ENCODE measurements around the gene SHFL.

Gene SHFL

DNA sequence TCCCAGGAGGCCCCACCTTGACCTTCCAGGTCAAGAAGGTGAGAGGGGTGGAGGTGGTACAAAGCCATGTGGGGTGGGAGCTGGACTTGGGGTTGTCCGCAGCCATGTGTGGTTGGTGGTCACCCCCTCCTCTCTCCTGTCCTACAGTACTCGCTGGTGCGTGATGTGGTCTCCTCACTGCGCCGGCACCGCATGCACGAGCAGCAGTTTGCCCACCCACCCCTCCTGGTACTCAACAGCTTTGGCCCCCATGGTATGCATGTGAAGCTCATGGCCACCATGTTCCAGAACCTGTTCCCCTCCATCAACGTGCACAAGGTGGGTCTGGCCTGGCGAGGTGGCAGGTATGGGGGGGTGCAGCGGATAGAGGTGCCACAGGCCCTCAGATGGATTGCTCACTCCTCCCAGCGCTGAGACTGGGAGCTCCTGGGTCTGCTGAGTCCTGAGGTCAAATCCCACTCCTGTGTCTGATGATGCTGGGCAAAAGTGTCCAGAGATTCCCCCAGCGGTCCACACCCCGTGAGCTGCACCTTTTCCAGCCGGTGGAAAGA lies 21.8 kb downstream of the SHFL start:
- FAIRE-seq, result no peak
- DNase-seq (ENCODE audit: low spot score), result no peak

DNA sequence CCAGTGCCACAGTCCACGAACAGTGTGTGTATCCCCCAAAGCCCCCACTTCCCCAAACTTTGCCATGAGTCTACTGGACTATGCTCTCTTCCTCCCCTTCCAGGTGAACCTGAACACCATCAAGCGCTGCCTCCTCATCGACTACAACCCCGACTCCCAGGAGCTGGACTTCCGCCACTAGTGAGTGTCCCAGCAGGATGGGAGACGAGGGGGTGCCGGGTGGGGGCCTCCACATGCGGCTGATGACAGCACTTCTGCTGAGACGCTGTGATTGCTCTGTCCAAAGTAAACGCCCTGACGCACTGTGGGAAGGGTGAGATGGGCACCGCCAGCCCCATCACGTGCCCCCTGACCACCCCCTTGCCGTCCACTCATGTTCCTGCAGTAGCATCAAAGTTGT lies 23.4 kb downstream of the SHFL start:
- FAIRE-seq, result no peak
- no peak for DNase-seq (ENCODE audit: low spot score)

DNA sequence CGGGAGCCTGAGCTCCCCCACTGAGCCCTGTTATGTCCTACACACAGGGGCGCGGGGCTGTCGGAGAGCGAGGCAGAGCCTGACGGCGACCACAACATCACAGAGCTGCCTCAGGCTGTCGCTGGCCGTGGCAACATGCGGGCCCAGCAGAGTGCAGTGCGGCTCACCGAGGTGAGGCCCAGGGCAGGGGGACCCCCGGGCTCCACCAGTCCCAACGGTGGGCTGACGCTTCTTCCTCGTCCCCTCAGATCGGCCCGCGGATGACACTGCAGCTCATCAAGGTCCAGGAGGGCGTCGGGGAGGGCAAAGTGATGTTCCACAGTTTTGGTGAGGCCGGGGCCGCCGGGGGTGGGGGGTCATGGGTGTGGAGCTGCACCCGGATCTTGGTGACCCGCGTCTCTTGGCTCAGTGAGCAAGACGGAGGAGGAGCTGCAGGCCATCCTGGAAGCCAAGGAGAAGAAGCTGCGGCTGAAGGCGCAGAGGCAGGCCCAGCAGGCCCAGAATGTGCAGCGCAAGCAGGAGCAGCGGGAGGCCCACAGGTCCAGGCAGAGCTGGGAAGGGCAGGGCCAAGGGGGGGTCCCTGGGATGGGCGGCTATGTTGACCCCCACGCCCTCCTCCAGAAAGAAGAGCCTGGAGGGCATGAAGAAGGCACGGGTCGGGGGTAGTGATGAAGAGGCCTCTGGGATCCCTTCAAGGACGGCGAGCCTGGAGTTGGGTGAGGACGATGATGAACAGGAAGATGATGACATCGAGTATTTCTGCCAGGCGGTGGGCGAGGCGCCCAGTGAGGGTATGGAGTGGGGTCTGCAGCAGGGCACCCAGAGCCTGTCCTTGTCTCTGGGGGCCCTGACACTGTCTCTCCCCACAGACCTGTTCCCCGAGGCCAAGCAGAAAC lies 24.2 kb downstream of the SHFL start:
- no peak for FAIRE-seq
- DNase-seq (ENCODE audit: low spot score), result no peak

DNA sequence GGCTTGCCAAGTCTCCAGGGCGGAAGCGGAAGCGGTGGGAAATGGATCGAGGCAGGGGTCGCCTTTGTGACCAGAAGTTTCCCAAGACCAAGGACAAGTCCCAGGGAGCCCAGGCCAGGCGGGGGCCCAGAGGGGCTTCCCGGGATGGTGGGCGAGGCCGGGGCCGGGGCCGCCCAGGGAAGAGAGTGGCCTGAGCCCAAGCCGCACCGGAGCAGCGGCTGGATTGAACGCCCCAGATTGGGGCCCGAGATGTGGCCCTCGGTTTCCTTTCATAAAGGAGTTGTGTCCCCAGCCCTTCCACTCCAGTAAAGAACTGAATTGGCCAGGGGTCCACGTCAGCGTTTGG lies 24.8 kb downstream of the SHFL start:
- no peak for DNase-seq (ENCODE audit: low spot score)

DNA sequence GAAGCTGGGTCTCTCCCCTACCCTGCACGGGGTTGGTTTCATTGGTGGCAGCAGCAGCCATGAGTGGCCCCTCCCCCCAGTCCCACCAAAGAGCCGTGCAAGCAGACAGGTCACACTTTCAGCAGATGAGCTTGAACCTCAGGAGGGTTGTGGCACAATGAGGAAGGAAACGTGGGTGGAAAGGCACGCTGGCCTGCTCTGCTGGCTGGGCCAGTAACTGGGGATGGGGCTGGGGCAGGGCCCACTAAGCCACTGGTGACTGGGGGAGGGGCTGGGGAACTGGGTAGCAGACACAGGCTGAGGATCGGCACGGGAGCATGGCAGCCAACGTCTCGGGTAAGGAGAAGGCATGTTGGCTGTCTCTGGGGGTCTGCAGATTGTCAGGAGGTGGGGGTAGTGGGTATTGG lies 25.3 kb downstream of the SHFL start, which contains the start of gene P2RY11:
Gene P2RY11 (plus strand): TSS at position 289 of the 407 bp plus-strand sequence. CDS start 29 bp downstream, at position 318.
- no peak for FAIRE-seq
- no peak for DNase-seq (ENCODE audit: low spot score)

More for the DNA sequence above, 24.8 kb downstream of the SHFL start:
- FAIRE-seq, result no peak

DNA sequence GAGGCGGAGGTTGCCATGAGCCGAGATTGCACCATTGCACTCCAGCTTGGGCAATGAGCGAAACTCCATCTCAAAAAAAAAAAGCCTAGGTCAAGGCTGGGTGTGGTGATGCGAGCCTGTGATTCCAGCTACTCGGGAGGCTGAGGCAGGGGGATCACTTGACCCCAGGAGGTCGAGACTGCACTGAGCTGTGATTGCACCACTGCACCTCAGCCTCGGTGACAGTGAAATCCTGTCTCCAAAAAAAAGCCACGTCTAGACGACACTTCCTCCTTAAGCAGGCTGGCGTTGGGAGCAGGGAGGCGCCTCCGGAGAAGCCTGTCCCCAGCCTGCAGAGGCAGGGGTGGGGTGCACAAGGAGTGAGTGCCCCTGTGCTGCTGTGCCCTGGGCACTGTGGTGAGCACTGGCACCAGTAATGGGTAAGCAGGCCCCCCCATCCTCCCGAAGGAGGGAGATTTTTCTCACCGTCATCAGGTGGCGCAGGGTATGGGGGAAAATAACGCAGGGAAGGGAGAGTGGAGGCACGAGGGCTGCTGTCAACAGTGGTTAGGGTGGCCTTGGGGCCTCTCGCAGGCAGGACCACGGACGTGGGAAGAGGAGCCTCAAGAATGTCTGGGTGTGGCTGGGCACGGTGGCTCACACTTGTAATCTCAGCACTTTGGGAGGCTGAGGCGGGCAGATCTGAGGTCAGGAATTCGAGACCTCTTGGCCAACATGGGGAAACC lies 26.1 kb downstream of the SHFL start:
- no peak for DNase-seq (ENCODE audit: low spot score)
- no peak for FAIRE-seq

DNA sequence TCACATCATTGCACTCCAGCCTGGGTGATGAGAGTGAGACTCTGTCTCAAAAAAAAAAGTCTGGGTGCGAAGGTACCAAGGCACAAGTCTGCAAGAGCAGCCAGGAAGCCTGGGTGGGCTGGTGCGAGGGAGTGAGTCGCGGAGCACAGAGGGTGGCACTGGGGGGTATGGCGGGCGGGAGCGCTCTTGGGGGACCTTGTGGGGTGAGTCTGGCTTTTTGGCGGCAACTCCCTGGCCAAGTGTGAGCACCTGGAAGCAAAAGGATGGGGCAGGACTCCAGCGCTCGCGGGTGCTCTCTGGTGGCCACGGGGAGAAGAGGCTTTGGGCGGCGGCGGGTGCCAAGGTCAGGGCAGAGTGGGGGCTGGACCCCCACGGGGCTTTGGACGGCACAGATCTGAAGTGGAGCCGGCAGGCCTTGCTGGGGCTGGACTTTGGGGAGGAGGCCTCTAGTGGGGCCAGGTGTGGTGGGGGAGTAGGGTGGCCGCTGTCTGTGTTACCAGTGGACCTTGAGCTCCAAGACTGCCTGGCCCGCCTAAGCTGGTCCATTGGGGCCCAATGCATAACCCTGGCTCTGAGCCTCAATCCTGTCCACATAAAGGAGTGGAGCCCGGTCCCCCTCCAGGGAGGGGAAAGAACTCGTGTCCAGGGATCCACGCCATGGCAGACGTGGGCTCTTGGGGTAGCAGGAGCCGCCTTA lies 26.9 kb downstream of the SHFL start:
- DNase-seq (ENCODE audit: low spot score) (no peak), FAIRE-seq (no peak)

DNA sequence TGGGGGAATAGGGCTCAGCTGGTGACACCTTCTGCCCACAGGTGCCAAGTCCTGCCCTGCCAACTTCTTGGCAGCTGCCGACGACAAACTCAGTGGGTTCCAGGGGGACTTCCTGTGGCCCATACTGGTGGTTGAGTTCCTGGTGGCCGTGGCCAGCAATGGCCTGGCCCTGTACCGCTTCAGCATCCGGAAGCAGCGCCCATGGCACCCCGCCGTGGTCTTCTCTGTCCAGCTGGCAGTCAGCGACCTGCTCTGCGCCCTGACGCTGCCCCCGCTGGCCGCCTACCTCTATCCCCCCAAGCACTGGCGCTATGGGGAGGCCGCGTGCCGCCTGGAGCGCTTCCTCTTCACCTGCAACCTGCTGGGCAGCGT lies 27.5 kb downstream of the SHFL start:
- no peak for DNase-seq (ENCODE audit: low spot score)
- FAIRE-seq, result no peak

DNA sequence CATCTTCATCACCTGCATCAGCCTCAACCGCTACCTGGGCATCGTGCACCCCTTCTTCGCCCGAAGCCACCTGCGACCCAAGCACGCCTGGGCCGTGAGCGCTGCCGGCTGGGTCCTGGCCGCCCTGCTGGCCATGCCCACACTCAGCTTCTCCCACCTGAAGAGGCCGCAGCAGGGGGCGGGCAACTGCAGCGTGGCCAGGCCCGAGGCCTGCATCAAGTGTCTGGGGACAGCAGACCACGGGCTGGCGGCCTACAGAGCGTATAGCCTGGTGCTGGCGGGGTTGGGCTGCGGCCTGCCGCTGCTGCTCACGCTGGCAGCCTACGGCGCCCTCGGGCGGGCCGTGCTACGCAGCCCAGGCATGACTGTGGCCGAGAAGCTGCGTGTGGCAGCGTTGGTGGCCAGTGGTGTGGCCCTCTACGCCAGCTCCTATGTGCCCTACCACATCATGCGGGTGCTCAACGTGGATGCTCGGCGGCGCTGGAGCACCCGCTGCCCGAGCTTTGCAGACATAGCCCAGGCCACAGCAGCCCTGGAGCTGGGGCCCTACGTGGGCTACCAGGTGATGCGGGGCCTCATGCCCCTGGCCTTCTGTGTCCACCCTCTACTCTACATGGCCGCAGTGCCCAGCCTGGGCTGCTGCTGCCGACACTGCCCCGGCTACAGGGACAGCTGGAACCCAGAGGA lies 28.0 kb downstream of the SHFL start:
- FAIRE-seq (no peak), DNase-seq (ENCODE audit: low spot score) (no peak)

DNA sequence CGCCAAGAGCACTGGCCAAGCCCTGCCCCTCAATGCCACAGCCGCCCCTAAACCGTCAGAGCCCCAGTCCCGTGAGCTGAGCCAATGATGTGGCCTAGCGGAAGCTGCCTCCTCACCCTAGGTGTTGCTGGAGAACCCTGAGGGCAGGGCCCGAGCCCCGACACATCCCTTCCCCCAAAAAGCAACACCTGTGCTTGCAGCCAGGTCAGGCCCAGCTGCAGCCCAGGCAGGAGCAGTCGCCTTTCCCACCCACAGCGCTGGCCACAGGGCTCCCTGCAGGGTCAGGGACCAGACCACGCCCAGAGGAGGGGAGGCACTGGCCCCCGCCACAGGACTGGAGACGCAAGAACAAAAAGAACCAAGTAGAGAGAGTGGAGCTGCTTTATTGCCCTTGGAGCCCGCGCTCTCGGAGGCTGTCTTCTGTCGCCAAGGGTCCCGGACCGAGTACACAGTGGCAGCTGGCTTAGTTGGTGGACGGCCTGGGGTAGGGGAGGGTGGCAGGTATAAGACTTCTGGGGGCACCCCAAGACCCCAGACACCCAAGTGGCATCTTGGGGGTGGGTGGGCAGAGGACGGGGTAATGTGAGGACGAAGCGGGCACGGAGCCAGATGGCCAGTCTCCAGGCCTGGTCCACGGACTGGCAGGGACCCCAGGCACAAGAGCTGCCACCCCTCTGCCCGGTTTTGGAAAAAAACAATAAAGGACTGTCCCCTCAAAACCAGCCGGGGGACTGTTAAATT lies 28.7 kb downstream of the SHFL start:
- FAIRE-seq, result no peak
- no peak for DNase-seq (ENCODE audit: low spot score)

DNA sequence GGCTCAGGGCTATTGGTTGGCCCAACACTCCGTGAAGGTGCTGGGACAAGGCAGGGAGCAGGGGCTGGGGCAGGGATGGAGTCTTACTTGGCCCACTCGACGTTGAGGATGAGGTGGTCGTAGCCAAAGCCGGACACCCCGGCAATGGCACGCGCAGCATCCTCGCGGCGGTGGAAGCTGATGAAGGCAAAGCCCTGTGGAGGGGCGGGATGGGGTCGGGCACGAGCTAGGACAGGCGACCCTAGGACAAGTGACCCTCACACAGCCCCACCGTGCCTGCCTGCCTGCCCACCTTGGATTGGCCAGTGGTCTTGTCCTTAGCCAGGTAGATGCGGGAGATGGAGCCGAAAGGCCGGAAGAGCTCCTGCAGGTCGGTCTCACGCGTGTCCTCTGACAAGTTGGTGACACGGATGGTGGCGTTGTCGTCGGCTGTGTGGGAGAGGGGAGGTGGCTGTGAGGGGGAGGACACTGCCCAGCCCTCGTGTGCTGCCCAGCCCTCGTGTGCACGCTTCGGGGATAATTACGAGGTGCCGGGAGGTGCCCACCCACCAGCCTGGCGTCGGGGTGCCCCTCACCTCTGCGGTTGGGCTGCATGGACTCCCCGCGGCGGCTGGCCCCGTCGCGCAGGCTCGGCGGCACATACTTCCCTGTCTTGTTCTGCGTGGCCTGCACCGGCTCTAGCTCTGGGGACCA lies 29.4 kb downstream of the SHFL start:
- no peak for DNase-seq (ENCODE audit: low spot score)

DNA sequence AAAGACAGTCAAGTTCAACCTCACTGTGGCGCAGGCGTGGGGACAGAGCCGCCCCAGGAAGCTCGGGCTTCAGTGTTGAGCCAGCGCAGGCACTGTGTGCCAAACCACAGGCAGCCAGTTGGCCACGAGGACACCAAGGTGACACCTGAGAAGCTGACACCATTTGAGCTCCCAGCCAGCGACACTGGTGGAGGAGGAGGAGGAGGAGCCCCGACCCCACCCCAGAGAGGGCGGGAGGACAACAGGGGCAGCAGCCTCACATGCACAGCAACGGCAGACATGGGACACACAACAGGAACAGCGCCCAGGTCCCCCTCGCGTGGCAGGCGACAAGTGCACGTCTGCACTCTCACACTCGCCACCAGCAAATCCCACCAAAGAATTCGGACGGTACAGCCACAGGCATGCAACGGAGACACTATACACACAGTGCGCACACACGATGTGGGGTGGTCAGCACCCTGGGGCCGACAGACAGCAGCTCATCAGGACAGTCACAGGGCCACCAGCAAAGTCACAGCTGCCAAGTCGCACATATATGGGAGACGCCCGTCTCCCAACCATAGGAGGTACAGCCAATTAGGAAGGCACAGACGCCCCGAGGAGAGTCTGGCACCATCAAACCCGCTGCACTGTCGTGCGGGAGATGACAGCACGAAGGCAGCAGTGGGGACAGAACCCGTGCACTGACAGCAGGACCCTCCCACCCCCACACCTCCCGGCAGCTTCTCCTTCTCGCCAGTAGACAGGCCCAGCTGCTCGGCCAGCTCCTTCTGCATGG lies 30.2 kb downstream of the SHFL start:
- DNase-seq (ENCODE audit: low spot score) (no peak), FAIRE-seq (no peak)

More for the DNA sequence above, 29.4 kb downstream of the SHFL start:
- no peak for FAIRE-seq

DNA sequence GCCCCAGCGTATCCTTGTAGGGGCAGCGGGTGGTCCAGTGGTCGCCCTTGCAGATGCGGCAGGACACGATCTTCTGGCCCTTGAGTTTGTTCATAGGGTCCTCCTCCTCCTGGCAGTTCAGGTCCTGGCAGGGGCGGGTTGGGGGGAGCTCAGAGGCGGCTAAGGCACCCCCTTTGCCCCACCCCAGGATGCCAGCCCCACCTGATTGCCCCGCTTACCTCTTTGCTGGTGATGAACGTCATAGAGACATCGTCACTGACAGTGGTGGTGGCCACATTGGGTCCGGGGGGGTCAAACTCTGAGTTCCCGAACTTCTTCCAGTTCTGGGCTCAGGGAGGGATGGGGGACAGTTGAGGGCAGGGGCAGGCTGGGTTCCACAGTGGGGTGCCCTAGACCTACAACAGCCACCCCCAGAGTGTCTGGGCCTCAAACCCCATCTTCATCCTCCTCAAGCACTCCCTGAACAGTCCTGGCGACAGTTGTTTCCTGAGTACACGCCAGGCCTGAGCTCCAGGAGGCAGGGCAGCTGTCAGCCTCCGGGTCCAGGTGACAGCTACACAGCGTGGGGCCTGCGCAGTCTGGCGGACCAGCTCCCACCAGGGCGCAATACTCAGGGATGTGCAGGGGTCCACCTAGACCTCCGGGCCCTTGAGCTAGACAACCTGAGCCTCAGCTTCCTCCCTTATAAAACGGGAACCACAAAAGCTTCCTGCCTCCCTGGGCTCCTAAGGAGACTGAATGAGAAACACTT lies 30.9 kb downstream of the SHFL start:
- FAIRE-seq (no peak), DNase-seq (ENCODE audit: low spot score) (no peak)

DNA sequence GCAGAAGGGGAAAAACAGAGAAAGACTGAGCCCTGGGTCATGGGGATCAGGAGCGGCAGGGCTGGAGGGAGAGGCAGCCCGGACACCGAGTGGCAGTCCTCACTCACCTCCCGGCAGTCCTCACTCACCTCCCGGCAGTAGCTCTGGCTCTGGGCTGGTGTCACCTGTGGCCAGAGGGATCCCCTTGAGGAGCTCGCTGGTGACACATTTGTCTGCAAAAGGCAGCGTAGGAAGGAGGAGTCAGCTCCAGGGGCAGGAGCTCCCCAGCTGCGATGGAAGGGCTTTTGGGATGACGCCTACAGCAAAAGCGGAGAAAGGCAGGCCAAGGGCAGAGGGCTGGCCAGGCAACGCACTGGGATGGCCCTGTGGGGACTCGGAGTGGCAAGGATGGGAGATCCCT lies 32.8 kb downstream of the SHFL start:
- no peak for DNase-seq (ENCODE audit: low spot score)
- no peak for FAIRE-seq

DNA sequence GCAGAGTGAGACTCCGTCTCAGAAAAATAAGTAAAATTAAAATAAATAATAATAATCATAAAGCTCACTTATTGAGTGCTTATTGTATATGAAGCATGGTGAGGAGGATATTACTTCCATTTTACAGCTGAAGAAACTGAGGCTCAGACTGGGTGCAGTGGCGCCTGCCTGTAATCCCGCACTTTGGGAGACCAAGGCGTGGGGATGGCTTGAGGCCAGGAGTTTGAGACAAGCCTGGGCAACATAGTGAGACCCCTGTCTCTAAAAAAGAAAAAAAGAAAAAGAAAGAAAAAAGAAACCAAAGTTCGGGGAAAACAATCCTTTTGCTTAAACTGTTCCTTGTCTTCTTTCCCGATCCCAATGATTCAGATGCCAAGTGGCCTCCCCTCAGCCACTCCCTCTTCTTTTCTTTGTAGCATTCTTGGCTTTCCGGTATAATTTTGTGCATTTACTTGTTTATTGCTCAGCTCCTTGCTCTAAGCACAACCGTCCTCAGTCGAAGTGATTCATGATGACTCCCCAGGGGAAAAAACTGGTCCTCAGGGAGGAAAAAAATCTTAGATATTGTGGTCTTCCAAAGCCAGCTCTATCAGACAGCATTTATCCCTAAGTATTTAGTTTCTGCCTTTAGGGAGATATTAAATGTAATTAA lies 34.5 kb downstream of the SHFL start:
- DNase-seq (ENCODE audit: low spot score) (peak; percentile 45), FAIRE-seq (no peak)

DNA sequence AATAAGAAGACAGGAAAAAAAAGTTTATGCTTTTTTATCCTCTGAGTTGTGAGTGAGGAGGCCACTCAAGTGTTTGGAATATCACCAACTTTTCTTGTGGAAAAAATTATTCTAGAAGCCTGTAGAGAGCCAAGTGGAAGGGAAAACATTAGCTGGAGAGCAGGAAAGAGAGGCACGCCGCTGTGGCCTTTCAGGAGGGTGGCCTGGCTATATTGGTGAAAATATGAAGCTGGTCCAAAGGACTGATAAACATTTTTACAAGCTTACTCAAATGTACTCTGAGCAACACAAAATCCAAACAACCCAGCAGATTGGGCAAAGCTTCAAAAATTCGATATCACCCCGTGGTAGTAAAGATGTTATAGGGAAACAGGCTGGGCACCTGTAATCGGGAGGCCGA lies 35.9 kb downstream of the SHFL start:
- no peak for FAIRE-seq
- no peak for DNase-seq (ENCODE audit: low spot score)

DNA sequence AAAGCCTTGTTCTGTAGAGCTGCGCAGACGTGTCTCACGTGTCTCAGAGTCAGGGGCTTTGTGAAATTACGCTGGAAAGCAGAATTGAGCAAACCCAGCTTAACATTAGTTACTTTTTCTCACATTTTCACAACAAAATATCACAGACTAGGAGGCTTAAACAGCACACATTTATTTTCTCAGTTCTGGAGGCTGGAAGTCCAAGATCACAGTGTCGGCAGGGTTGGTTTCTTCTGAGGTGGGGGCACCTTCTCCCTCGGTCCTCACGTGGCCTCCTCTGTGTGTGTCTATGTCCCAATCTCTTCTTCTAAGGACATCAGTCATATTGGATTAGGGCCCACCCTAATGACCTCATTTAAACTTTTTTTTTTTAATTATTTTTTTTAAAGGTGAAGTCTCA lies 38.3 kb downstream of the SHFL start:
- FAIRE-seq (no peak), DNase-seq (ENCODE audit: low spot score) (no peak)

DNA sequence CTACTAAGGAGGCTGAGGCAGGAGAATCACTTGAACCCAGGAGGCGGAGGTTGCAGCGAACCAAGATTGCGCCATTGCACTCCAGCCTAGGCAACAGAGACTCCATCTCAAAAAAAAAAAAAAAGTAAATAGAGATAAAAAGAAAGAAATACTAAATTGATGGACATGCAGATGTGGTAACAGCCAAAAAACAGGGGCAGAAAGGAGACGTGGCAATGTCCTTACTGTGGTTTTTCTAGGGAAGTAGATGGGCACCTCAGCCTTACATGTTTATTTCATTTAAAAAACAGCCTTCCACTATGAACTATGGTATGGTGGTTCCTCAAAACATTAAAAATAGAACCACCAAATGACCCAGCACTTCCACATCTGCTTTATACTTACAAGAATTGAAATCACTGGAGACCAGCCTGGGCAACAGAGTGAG lies 40.1 kb downstream of the SHFL start:
- no peak for DNase-seq (ENCODE audit: low spot score)
- no peak for FAIRE-seq
